HFFc6 (cell line): Measurements from ENCODE around the gene VTCN1. TPM values are rescaled to one million over a fixed set of nuclear protein-coding genes. Genes with fewer than 3 reads are reported as not detected.

Experiments
- DNase-seq: peaks from one replicate; pipeline ENCODE4 v3.0.0-alpha.2; 2018
- H3K27ac Mint-ChIP-seq: 2 replicates; pipeline ENCODE4 v1.8.0; 2020; ENCODE audit warnings: mild to moderate bottlenecking, mixed read lengths
- H3K27me3 Mint-ChIP-seq: 2 replicates; pipeline ENCODE4 v1.8.0; 2021; ENCODE audit warnings: mild to moderate bottlenecking, moderate library complexity, mixed read lengths; ENCODE audit not compliant: insufficient read depth
- H3K36me3 Mint-ChIP-seq: 2 replicates; pipeline ENCODE4 v1.8.0; 2021; ENCODE audit warnings: low read depth, mixed read lengths
- H3K4me1 Mint-ChIP-seq: 2 replicates; pipeline ENCODE4 v1.8.0; 2020; ENCODE audit warnings: low read depth, mixed read lengths
- H3K4me3 Mint-ChIP-seq: 2 replicates; pipeline ENCODE4 v1.8.0; 2020; ENCODE audit warnings: mild to moderate bottlenecking, moderate library complexity, mixed read lengths
- H3K9me3 Mint-ChIP-seq: 2 replicates; pipeline ENCODE4 v1.8.0; 2020; ENCODE audit warnings: mild to moderate bottlenecking, mixed read lengths
- CTCF ChIP-seq: fragments of 200-600 bp; sonication (generic); IDR thresholded peaks from 2 replicates; pipeline ENCODE4 v1.5.0; 2021; ENCODE audit warnings: antibody characterized with exemption, mild to moderate bottlenecking
- total RNA-seq, 6 experiments: library from RNA; stranded (reverse); fragmentation: NEBNext Ultra II Directional; extraction: Animal tissue kit (Norgen Biotek cat#: 25700); gene quantifications; 2 replicates in 1 of 6; 3 replicates in 5 of 6; pipeline ENCODE4 v1.2.3, GENCODE V29; 2021

The VTCN1 gene
- total RNA-seq, 6 experiments from 2014 or later = not detected

- no peak for DNase-seq
- no peak for TF ChIP-seq CTCF
- no peaks in the 10 kb centered on the region for H3K9me3 Mint-ChIP-seq
- H3K4me1 Mint-ChIP-seq = peaks cover 3% of the 10 kb centered on the region
- H3K36me3 Mint-ChIP-seq = no peaks in the 10 kb centered on the region
- no peak overlapping the region for H3K27ac Mint-ChIP-seq
- H3K27me3 Mint-ChIP-seq = peaks cover 4% of the 10 kb centered on the region
- H3K4me3 Mint-ChIP-seq = no peak overlapping the region
These were observed 29.1 kb downstream of the VTCN1 start for GRCh38 chr1:117181630-117182041.

- Mint-ChIP-seq H3K27ac (no peak overlapping the region), H3K36me3 (no peaks in the 10 kb centered on the region), H3K27me3 (peaks cover 3% of the 10 kb centered on the region), H3K4me1 (peaks cover 9% of the 10 kb centered on the region), H3K9me3 (no peaks in the 10 kb centered on the region), H3K4me3 (no peak overlapping the region)
- DNase-seq = no peak
- TF ChIP-seq CTCF = no peak
These were observed 30.4 kb downstream of the VTCN1 start for GRCh38 chr1:117180147-117180967.

DNA sequence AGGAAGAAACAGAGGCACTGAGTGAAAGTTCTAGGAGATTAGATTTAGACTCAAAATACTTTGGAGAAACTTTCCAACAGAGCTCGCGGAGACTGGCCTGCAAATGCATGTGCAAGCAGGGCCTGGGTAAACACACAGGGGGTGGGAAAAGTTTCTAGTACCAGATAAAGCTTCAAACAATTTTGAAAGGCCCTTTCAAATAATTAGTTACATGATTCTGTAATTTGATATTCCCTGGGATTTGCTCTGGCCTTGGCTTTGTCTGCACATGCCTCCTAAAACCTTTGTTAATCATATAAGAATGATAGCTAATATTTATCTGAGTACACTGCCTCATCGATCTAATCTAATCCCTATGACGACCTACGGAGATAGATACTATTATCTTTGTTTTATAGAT lies 31.3 kb downstream of the VTCN1 start:
- Mint-ChIP-seq H3K36me3 (no peaks in the 10 kb centered on the region), H3K9me3 (no peaks in the 10 kb centered on the region), H3K4me3 (no peak overlapping the region), H3K27me3 (peaks cover 3% of the 10 kb centered on the region), H3K27ac (no peak overlapping the region), H3K4me1 (peaks cover 9% of the 10 kb centered on the region)
- DNase-seq = no peak
- no peak for TF ChIP-seq CTCF

GRCh38 chr1:117178756-117179155 lies 32.0 kb downstream of the VTCN1 start:
- H3K4me3 Mint-ChIP-seq = no peak overlapping the region
- peaks cover 9% of the 10 kb centered on the region for H3K4me1 Mint-ChIP-seq
- DNase-seq = no peak
- peaks cover 3% of the 10 kb centered on the region for H3K27me3 Mint-ChIP-seq
- no peak for TF ChIP-seq CTCF
- H3K27ac Mint-ChIP-seq = no peak overlapping the region
- no peaks in the 10 kb centered on the region for H3K36me3 Mint-ChIP-seq
- no peaks in the 10 kb centered on the region for H3K9me3 Mint-ChIP-seq

- H3K4me3 Mint-ChIP-seq = no peak overlapping the region
- H3K36me3 Mint-ChIP-seq = no peaks in the 10 kb centered on the region
- no peak overlapping the region for H3K27ac Mint-ChIP-seq
- no peaks in the 10 kb centered on the region for H3K9me3 Mint-ChIP-seq
- DNase-seq = no peak
- H3K4me1 Mint-ChIP-seq = peaks cover 9% of the 10 kb centered on the region
- TF ChIP-seq CTCF = no peak
- H3K27me3 Mint-ChIP-seq = peaks cover 7% of the 10 kb centered on the region
These were observed 33.4 kb downstream of the VTCN1 start for GRCh38 chr1:117177376-117177775.
